Fibroblast of skin of back (primary cell): ENCODE results near the gene SLC15A3.
A peak's percentile ranks its signal among the peaks of the same experiment; 100 is the strongest.

Experiments used
- DNase-seq: peaks from one replicate; pipeline ENCODE4 v3.0.0-alpha.2; 2013

The SLC15A3 gene

DNA sequence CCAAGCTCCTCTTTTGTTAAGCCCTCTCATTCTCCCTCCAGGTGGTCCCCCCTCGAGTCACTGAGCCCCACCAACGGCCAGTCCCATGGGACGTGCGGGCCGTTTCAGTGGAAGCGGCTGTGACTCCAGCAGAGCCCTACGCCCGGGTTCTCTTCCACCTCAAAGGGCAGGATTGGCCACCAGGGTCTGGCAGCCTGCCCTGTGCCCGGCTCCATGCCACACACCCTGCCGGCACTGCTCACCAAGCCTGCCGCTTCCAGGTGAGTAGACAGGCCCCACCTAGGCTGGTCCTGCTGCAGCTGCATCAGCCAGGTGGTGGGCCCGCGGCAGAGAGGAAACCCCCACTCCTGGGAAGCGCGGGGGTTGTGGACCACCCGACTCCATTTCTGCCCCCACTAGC lies 24.4 kb downstream of the SLC15A3 start:
- DNase-seq, result no peak

- no peak for DNase-seq
Measured at GRCh38 chr11:60927061-60927592, 24.8 kb downstream of the SLC15A3 start.

DNA sequence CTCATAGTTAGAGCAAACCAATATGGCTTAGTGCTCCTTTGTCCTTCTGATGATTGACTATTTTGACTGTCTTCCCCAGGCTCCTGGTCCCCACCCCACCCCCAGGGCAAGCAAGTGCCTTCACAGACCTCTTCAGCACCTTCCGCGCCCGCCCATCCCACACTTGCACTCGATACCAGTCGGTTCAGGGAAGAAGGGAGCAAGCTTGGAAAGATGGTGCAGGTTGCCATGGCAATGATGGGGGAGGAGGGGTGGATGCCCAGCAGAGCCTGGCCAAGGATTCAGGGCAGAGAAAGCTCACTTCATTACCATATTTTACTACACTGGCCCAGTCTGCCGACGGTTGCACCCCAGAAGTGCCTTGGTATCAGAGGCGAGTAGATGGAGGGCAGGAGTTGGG lies 25.5 kb downstream of the SLC15A3 start:
- DNase-seq, result no peak

- peak; percentile 56 for DNase-seq
Measured at GRCh38 chr11:60925868-60926267, 26.1 kb downstream of the SLC15A3 start.

DNA sequence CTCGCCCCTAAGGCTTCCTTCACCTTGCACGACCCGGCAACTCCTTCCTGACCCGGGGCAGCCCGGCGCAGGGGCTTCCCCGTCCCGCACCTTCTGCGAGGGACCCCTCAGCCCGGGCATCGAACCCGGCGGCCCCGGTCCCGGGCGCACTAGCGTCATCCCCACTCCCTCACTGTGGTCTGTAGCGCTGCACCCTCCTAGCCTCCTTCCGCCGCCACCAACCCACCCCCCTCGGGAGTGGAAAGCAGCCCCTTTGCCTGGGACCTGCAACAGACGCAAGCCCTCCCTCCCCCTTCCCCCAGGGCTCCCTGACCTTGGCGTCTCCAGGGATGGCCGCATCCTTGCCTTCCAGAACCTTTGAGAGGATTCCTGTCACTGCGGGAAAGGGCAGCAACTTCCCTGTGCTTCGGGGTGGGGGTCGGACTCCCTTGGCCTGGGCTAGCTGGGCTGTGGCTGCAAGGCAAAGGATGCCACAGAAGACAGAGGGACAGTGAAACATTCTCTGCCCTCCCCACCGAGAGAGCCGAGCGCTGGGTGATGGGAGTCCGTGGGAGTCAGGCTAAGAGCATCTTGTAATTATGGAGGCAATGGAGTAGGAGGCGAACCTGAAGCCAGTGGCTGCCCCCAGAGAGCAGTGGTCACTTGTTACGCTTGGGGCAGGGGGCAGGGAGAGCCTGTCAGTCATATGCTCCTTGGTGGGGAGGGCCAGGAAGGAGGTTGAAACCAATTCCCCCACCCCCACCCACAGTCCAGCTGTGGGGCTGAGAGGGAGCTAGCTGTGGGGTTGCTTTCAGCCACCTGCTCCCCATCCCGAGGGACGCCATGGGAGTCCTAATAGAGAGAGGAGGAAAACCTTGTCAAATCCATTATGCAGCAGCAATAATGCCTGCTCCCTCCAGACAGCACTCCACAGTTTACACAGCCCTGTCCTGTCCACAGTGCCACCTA lies 26.8 kb downstream of the SLC15A3 start:
- DNase-seq, result no peak

GRCh38 chr11:60924110-60924905 lies 27.7 kb downstream of the SLC15A3 start, which contains the start of gene TMEM132A:
Gene TMEM132A, plus strand, starts transcription at chr11:60924460. Its CDS starts 174 bp downstream, at chr11:60924634.
- peak; percentile 80 for DNase-seq

- DNase-seq, result no peak
Measured at GRCh38 chr11:60923800-60924109, 28.2 kb downstream of the SLC15A3 start.

DNA sequence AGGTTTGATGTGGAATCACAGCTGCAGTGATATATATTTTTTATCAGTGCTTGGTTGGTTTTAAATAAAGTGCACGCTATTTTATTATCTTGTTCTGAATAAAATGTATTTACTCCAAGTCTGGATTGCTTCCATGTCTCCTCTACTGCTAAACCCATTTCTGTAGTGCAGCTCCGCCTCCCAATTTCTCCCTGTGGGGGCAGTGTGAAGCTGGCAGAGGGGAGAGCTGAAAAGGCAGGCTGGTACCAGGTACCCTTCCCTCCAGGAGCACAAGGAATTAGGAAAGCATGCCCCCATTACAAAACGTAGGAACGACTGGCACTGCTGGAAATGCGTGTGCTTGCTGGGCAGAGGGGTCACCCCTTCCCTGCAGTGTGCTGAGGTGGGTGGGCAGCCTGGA lies 28.6 kb downstream of the SLC15A3 start:
- no peak for DNase-seq

DNA sequence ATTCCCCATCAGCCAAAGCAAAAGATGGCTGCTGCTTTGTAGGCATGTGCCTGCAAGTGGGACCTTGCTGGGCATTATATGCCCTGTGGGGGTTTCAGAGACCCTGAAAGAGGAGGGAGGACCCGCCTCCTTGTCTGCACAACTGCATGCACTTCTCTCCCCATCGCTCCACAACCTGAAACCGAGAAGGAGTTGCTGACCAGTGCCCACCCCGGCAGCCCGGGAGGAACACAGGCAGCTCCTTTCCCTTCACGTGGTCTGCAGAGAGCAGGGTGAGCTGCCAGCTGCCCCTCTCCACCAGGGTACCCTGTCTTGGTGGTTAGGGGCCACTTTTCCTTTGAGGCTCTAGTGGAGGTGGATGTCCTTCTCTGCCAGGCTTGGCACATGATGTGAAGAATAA lies 29.1 kb downstream of the SLC15A3 start:
- DNase-seq, result no peak

GRCh38 chr11:60921777-60922335 lies 30.1 kb downstream of the SLC15A3 start:
- no peak for DNase-seq

DNA sequence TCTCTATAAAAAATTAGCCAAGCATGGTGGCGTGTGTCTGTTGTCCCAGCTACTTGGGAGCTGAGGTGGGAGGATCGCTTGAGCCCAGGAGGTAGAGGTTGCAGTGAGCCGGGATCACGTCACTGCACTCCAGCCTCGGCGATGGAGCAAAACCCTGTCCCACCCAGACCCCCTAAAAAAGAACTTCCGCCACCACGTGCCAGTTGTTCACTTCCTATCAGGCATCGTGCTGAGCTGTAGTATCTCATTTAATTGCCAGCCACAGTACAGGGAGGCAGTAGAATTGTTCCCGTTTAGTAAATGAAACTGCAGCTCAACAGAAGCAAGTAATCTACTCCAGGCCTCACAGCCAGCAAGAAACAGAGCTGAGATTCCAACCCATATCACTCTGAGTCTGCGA lies 30.7 kb downstream of the SLC15A3 start:
- no peak for DNase-seq

DNA sequence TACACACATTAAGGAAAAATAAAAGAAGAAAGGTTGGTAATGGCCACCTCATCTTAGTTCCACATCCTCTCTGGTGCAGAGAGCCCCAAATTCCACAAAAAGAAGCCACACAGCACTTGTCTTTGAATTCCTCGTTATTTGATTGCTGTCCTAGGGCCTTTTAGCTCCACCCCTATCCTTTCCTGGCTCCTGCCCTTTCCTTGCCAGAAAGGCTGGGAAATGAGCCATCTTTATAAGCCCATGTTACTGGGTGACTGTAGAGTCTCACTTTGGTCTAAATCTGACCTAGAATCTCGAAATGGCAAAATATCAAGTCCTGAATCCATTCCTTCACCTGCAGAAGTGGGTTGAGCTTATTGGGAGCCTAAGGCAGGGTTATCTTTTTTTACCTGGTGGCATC lies 32.0 kb downstream of the SLC15A3 start:
- no peak for DNase-seq

DNA sequence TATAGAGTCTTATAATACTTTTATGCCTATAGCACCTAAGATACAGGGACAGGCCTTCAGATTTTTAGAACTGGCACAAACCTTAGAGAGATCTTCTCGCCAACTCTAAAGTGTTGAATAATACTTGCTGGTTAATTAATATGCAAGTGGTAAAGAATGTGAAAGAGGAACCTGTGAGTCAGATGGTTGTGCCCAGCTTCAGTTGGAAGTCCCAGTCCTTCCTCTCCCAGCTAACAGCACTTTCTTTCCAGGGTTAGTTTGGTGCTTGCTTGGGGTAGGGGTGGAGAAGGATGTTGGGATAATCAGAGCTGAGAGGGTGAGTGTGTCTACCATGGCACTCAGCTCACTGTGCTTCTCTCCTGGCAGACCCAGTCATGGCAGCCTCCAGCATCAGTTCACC lies 32.7 kb downstream of the SLC15A3 start:
- DNase-seq, result no peak

DNA sequence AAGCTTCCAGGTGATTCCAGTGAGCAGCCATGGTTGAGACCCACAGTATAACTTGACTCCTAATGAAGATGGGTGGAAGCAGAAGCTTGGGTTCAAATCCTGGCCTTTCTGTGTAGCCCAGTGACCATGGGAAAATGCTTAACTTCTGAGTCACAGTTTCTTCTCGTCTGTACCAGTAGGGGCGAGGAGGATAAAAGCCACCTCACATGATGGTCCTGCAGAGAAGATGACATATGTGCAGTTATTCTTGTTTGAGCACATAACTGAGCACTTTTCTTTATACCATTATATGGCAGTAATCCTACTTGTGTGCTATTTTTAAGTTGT lies 33.1 kb downstream of the SLC15A3 start:
- DNase-seq, result peak; percentile 70

DNA sequence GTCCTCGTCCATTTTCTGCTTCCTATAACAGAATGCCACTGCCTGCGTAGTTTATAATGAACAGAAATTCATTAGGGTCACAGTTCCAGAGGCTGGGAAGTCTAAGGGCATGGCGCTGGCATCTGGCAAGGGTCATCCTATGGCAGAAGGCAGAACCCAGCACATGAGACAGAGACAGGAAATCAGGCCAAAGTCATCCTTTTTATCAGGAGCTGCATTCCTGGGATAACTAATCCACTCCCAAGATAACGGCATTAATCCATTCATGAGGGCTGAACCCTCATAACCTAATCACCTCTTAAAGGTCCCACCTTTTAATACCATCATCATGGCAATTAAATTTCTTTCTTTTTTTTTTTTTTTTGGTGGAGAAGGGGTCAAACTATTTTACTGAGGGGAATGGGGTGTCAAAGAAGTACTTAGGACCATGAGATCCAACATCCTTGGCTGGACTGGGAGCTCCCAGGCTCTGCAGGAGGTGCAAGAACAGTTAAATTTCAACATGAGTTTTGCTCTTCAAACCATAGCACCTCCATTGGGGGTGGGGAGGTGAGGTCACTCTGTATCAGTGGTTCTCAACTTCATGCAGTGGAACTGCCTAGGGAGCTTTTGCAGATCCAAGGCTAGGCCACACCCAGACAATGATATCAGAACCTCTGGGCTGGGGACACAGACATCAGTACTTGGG lies 33.6 kb downstream of the SLC15A3 start:
- no peak for DNase-seq

GRCh38 chr11:60917267-60917666 lies 34.7 kb downstream of the SLC15A3 start:
- no peak for DNase-seq

- no peak for DNase-seq
Measured at GRCh38 chr11:60916669-60917206, 35.2 kb downstream of the SLC15A3 start.

GRCh38 chr11:60915248-60915914 lies 36.6 kb downstream of the SLC15A3 start:
- DNase-seq, result peak; percentile 77

DNA sequence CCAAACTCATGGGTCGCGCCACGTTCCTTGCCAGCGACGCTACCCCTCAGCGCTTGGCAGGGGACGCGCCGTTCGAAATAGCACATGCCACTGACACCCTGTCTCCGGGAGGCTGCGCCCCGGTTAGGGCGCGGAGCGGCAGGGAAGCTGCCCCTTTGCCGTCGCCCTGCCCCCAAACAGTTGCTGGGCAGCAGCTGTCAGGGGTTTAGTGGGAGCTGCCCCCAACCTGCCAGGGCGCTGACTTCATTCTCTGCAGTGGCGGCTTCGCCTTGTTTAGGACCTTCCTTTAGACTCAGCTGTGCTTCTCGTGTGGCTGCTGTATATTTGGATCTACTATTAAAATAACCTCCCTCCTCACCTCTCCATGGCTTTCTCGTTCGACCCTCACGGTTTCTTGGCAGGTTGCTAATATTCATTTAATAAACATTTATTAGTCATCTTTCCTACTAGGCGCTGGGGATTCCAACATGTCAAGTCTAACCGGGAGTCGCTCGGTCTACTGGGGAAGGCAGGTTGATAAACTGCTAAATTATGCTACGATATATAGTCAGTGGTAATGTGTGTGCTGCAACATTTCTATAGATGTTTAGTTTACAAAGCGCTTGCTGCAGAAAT lies 37.2 kb downstream of the SLC15A3 start:
- peak; percentile 30 for DNase-seq

DNA sequence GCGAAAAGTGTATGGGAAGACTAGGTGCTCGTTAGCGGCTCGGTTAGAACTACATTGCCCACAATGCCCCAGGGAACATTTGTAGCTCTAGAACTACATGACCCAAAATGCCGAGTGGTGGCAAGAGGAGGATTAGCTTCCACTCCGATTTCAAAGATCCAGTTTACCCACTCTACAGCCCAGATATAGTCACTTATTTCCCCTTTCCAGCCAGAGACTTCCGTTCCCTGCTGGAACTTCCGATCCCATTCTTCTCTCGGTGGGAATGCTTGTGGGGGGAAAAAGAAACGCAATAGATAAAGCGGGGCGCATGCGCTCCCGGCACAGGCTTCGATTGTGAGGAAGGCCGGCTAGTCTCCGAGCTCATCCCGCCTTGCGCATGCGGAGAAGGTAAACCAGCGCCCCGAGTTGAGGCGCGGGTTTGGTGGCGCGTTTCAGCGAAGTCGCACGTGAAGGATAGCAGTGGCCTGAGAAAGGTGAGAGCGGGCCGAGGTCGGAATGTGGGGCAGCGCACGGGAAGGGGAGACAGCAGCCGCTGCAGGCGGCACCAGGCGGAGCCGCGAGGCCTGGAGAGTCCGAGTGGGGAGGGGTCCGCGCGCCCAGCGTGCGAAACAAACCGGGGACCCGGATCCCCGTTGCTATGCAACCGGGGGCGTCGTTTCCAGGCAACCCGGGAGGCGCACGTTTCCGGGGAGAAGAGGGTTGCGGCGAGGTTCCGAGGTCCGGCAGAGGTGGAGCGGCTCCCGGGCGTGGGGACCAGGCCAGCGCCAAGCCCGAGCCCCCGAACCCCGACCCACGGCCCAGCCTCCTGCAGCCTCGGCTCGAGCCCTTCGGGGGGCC lies 38.0 kb downstream of the SLC15A3 start, which contains the start of gene TMEM109:
TMEM109 (plus strand) TSS at position 366 of the 840 bp plus-strand sequence. CDS start 5,536 bp downstream, outside the sequence.
- peak; percentile 90 for DNase-seq
